A549 (cell line): ENCODE measurements around the gene ZNF576. TPM values are rescaled to one million over a fixed set of nuclear protein-coding genes. Genes with fewer than 3 reads are reported as not detected.

Experiments used
- ATAC-seq, 2 experiments: fragments of 200-7000 bp in 1 of 2; fragments of >200 bp in 1 of 2; cut with Nextera tagmentation in 1 of 2; cut with Tn5 transposase in 1 of 2; 3 replicates each; pipeline versions ENCODE4 v1.8.0 to v1.9.1; 2018 to 2020; ENCODE audit warnings: mild to moderate bottlenecking in 1 of 2, moderate library complexity in 1 of 2
- CTCF ChIA-PET: fragments of 300-600 bp; sonication (Branson Sonifier 250); formaldehyde crosslinking; extraction: SDS; loops from one replicate; lab custom pipeline; 2021; ENCODE audit warnings: antibody characterized with exemption, inconsistent platforms; lab: Yijun Ruan, JAX
- POLR2A ChIA-PET: fragments of 350-600 bp; formaldehyde crosslinking; extraction: SDS; loops from one replicate; lab custom pipeline; 2021; ENCODE audit warnings: antibody characterized with exemption, inconsistent platforms; lab: Yijun Ruan, JAX
- DNase-seq, 2 experiments: peaks; one replicate each; pipeline versions ENCODE4 v3.0.0 to v3.0.0-alpha.2; 2011 to 2016; ENCODE audit warnings: low read depth in 1 of 2, low spot score in 1 of 2
- FAIRE-seq: peaks from 2 replicates; lab custom pipeline; 2011; peaks lifted over from hg19 to GRCh38; lab: Jason Lieb, UNC
- H3K27ac ChIP-seq, 2 experiments: fragments of >200 bp; sonication (Bioruptor Twin); formaldehyde crosslinking; 3 replicates each; pipeline ENCODE4 v1.5.1; 2016 to 2017
- H3K4me1 ChIP-seq: fragments of >200 bp; sonication (Bioruptor Twin); formaldehyde crosslinking; 3 replicates; pipeline ENCODE4 v1.6.1; 2016
- H3K4me2 ChIP-seq: fragments of >200 bp; sonication (Bioruptor Twin); formaldehyde crosslinking; 3 replicates; pipeline ENCODE4 v1.6.1; 2016
- H3K4me3 ChIP-seq: fragments of >200 bp; sonication (Bioruptor Twin); formaldehyde crosslinking; 3 replicates; pipeline ENCODE4 v1.5.1; 2016
- H3K9me3 ChIP-seq: fragments of >200 bp; sonication (Bioruptor Twin); formaldehyde crosslinking; 3 replicates; pipeline ENCODE4 v1.6.1; 2016
- ATOH8 ChIP-seq: fragments of 250-450 bp; sonication (Bioruptor Pico); IDR thresholded peaks from 2 replicates; pipeline ENCODE4 v1.5.0; 2020; ENCODE audit warnings: low read depth, mild to moderate bottlenecking, moderate library complexity
- CBX2 ChIP-seq: fragments of 200-600 bp; sonication (generic); IDR thresholded peaks from 2 replicates; pipeline ENCODE4 v1.6.1; 2016; ENCODE audit warnings: low read depth, mild to moderate bottlenecking, borderline replicate concordance
- CTCF ChIP-seq: fragments of >200 bp; sonication (Bioruptor Twin); formaldehyde crosslinking; IDR thresholded peaks from 3 replicates; pipeline ENCODE4 v1.5.1; 2016
- E2F6 ChIP-seq: IDR thresholded peaks from 2 replicates; pipeline ENCODE4 v1.6.1; 2012; ENCODE audit warnings: low read depth, borderline replicate concordance
- EHMT2 ChIP-seq: fragments of 200-600 bp; sonication (generic); IDR thresholded peaks from 2 replicates; pipeline ENCODE4 v1.6.1; 2016; ENCODE audit warnings: antibody characterized with exemption, low read depth, mild to moderate bottlenecking, moderate library complexity
- ELK1 ChIP-seq: fragments of 150-350 bp; IDR thresholded peaks from 2 replicates; pipeline ENCODE4 v1.6.1; 2014; ENCODE audit warnings: low read depth, mild to moderate bottlenecking, low read length
- EP300 ChIP-seq, 2 experiments: fragments of >200 bp; sonication (Bioruptor Twin); formaldehyde crosslinking; IDR thresholded peaks; 2 replicates in 1 of 2; 3 replicates in 1 of 2; pipeline ENCODE4 v1.6.1; 2016 to 2017
- FOSB ChIP-seq: fragments of 250-450 bp; sonication (Bioruptor Pico); IDR thresholded peaks from 2 replicates; pipeline ENCODE4 v1.5.0; 2020; ENCODE audit warnings: mild to moderate bottlenecking, moderate library complexity
- FOXS1 ChIP-seq: fragments of 250-450 bp; sonication (Bioruptor Pico); IDR thresholded peaks from 2 replicates; pipeline ENCODE4 v1.5.0; 2020; ENCODE audit warnings: mild to moderate bottlenecking, moderate library complexity
- HDAC2 ChIP-seq: fragments of 200-600 bp; sonication (generic); IDR thresholded peaks from 2 replicates; pipeline ENCODE4 v1.6.1; 2016
- HES2 ChIP-seq: fragments of >200 bp; sonication (Bioruptor Twin); formaldehyde crosslinking; IDR thresholded peaks from 2 replicates; pipeline ENCODE4 v1.6.1; 2016
- HOXA7 ChIP-seq: fragments of 250-450 bp; sonication (Bioruptor Pico); IDR thresholded peaks from 2 replicates; pipeline ENCODE4 v1.5.0; 2020; ENCODE audit warnings: mild to moderate bottlenecking, moderate library complexity
- HOXB5 ChIP-seq: fragments of 250-450 bp; sonication (Bioruptor Pico); IDR thresholded peaks from 2 replicates; pipeline ENCODE4 v1.5.0; 2020; ENCODE audit warnings: mild to moderate bottlenecking, moderate library complexity
- MAX ChIP-seq: IDR thresholded peaks from 2 replicates; pipeline ENCODE4 v1.6.1; 2012
- MYC ChIP-seq: IDR thresholded peaks from 2 replicates; pipeline ENCODE4 v1.6.1; 2012; ENCODE audit warnings: mild to moderate bottlenecking, inconsistent platforms, low read length, improper control_type of control experiment, borderline replicate concordance
- NFE2L2 ChIP-seq: fragments of 150-350 bp; conservative IDR thresholded peaks from 2 replicates; pipeline ENCODE4 v1.6.1; 2014; ENCODE audit warnings: low read length
- PBX3 ChIP-seq: IDR thresholded peaks from 2 replicates; pipeline ENCODE4 v1.6.1; 2012
- REST ChIP-seq: fragments of 200-600 bp; sonication (generic); IDR thresholded peaks from 2 replicates; pipeline ENCODE4 v1.6.1; 2016; ENCODE audit warnings: antibody characterized with exemption, mild to moderate bottlenecking, moderate library complexity
- RFX5 ChIP-seq: fragments of 450-650 bp; IDR thresholded peaks from 2 replicates; pipeline ENCODE4 v1.7.1; 2014; ENCODE audit warnings: antibody characterized with exemption, mild to moderate bottlenecking, moderate library complexity
- RNF2 ChIP-seq: fragments of 200-600 bp; sonication (generic); IDR thresholded peaks from 2 replicates; pipeline ENCODE4 v1.6.1; 2016; ENCODE audit warnings: low read depth, mild to moderate bottlenecking, antibody characterized with exemption, moderate library complexity, borderline replicate concordance
- SREBF2 ChIP-seq: fragments of 450-650 bp; IDR thresholded peaks from 2 replicates; pipeline ENCODE4 v1.6.1; 2014; ENCODE audit warnings: mild to moderate bottlenecking, moderate library complexity
- ZC3H11A ChIP-seq: fragments of 450-650 bp; IDR thresholded peaks from 2 replicates; pipeline ENCODE4 v1.6.1; 2014; ENCODE audit warnings: antibody characterized with exemption, mild to moderate bottlenecking
- ZFP36 ChIP-seq: fragments of 450-650 bp; IDR thresholded peaks from 2 replicates; pipeline ENCODE4 v1.6.1; 2014; ENCODE audit warnings: borderline replicate concordance; ENCODE audit not compliant: partially characterized antibody
- WGBS: methylation state at CpG from one replicate; pipeline ENCODE4 v1.1.6; 2017; ENCODE audit errors: missing lambda C conversion rate; 5-methylcytosine and 5-hydroxymethylcytosine counted together
- polyA plus RNA-seq, 4 experiments: library from polyadenylated mRNA; depleted of rRNA in 3 of 4; stranded (reverse); fragments of >200 nt; fragmentation: RNase III in 1 of 4; extraction: RNeasy Plus Mini Kit Qiagen cat#74134 plus additional on column Dnase treatment in 1 of 4; gene quantifications; 2 replicates in 3 of 4; 3 replicates in 1 of 4; pipeline ENCODE4 v1.2.3, GENCODE V29; 2011 to 2017

Gene ZNF576
- polyA plus RNA-seq, 2 of the 4 experiments (the other 2 are of a cell fraction), result 10.6 to 16.5 TPM

- ATAC-seq (0 out of 6 replicates have a peak, but pooled peaks of 1 of the 2 experiments have one; percentile 10), DNase-seq (peak in 1 of 2 experiments; percentile 49), FAIRE-seq (no peak)
- WGBS, result 75% methylated on average over 22 of the region's 30 CpGs
- Histone ChIP-seq H3K4me1 (peaks cover 6% of the 10 kb centered on the region; the same call in 2 of the 3 replicates), H3K27ac (no peak overlapping the region), H3K9me3 (no peaks in the 10 kb centered on the region), H3K4me2 (no peak overlapping the region), H3K4me3 (no peak overlapping the region)
- TF ChIP-seq FOXS1, result no peak
- no peak for TF ChIP-seq SREBF2
- no peak for TF ChIP-seq PBX3
- no peak for TF ChIP-seq E2F6
- no peak for TF ChIP-seq CBX2
- no peak for TF ChIP-seq RNF2
- no peak for TF ChIP-seq ZFP36
- no peak for TF ChIP-seq EHMT2
- no peak for TF ChIP-seq EP300 (IDR thresholded peaks at IDR 0.05)
- TF ChIP-seq ZC3H11A, result no peak
- no peak for TF ChIP-seq RFX5
- TF ChIP-seq HDAC2, result no peak
- no peak for TF ChIP-seq NFE2L2
- TF ChIP-seq HOXB5, result no peak
- POLR2A ChIA-PET, result no interaction called here
- CTCF ChIA-PET, result interaction anchor here (0.6 to 1.6 kb wide), 3 partner anchors 26 to 120 kb away, joined by 3 read pairs; no protein-coding TSS in a partner anchor
Measured at GRCh38 chr19:43624933-43625332, 28.5 kb downstream of the ZNF576 start.

GRCh38 chr19:43625918-43626579, 29.7 kb downstream of the ZNF576 start:
- ATAC-seq (peak; percentile 17 to 61; a peak in 4 of 6 replicates), FAIRE-seq (no peak)
- 79% methylated on average over 32 of the region's 32 CpGs for WGBS

More at GRCh38 chr19:43625918-43626579, 29.7 kb downstream of the ZNF576 start:
- ChIA-PET POLR2A (no interaction called here), CTCF (interaction anchor here (0.7 to 3.1 kb wide), 8 partner anchors 12 to 133 kb away, joined by 3 to 9 read pairs (median 4); no protein-coding TSS in a partner anchor)
- Histone ChIP-seq H3K9me3 (no peaks in the 10 kb centered on the region), H3K4me3 (no peak overlapping the region), H3K4me2 (no peak overlapping the region), H3K4me1 (no peaks in the 10 kb centered on the region), H3K27ac (no peak overlapping the region)
- TF ChIP-seq MAX, result no peak
- no peak for TF ChIP-seq MYC
- TF ChIP-seq REST, result no peak
- TF ChIP-seq ELK1, result no peak
- no peak for TF ChIP-seq FOSB (CRISPR knock-in tag)
- no peak for TF ChIP-seq HES2
- TF ChIP-seq ZC3H11A, result no peak
- TF ChIP-seq HOXA7 (CRISPR knock-in tag), result no peak
- TF ChIP-seq ATOH8 (CRISPR knock-in tag), result no peak
- no peak for TF ChIP-seq RFX5
- TF ChIP-seq CTCF, result no peak
- TF ChIP-seq HDAC2, result no peak
- DNase-seq, result peak; percentile 42 to 71
